ENCODE measurements around the gene FBXL16.

Gene FBXL16

GRCh38 chr16:679814-680624, 25.6 kb downstream of the FBXL16 start, which contains the start of gene STUB1:
STUB1 (plus strand) TSS chr16:680410; CDS start chr16:680526, 116 bp downstream.
- peak within 1 kb of the TSS; percentile 60 for H3K27ac ChIP-seq (ENCODE audit: low read depth, low read length)
- H3K36me3 ChIP-seq (ENCODE audit: control insufficient read depth, low read length), result peaks cover 33% of the 10 kb centered on the region

GRCh38 chr16:678858-679813, 26.5 kb downstream of the FBXL16 start:
- H3K36me3 ChIP-seq (ENCODE audit: control insufficient read depth, low read length), result peaks cover 34% of the 10 kb centered on the region
- H3K4me2 ChIP-seq (ENCODE audit: low read length), result peak overlapping the region; percentile 88
- H4K20me1 ChIP-seq (ENCODE audit: control insufficient read depth, insufficient read depth, low read depth, low read length), result peaks cover 21% of the 10 kb centered on the region
- no peaks in the 10 kb centered on the region; the same call in 1 of the 2 replicates for H3F3A ChIP-seq (ENCODE audit: control insufficient read depth, insufficient read depth)
- no peak for TF ChIP-seq EZH2phosphoT487 (IDR thresholded peaks at IDR 0.05; ENCODE audit: borderline replicate concordance, low read length)
- TF ChIP-seq, protein P1, sequence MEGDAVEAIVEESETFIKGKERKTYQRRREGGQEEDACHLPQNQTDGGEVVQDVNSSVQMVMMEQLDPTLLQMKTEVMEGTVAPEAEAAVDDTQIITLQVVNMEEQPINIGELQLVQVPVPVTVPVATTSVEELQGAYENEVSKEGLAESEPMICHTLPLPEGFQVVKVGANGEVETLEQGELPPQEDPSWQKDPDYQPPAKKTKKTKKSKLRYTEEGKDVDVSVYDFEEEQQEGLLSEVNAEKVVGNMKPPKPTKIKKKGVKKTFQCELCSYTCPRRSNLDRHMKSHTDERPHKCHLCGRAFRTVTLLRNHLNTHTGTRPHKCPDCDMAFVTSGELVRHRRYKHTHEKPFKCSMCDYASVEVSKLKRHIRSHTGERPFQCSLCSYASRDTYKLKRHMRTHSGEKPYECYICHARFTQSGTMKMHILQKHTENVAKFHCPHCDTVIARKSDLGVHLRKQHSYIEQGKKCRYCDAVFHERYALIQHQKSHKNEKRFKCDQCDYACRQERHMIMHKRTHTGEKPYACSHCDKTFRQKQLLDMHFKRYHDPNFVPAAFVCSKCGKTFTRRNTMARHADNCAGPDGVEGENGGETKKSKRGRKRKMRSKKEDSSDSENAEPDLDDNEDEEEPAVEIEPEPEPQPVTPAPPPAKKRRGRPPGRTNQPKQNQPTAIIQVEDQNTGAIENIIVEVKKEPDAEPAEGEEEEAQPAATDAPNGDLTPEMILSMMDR (IDR thresholded peaks at IDR 0.05; ENCODE audit: low read depth, low read length, poor library complexity, severe bottlenecking), result no peak
- H3K9me3 ChIP-seq (ENCODE audit: control insufficient read depth, insufficient read depth, low read length), result no peaks in the 10 kb centered on the region
- peak overlapping the region; percentile 44 for H3K27ac ChIP-seq (ENCODE audit: low read depth, low read length)
- H3K79me2 ChIP-seq (ENCODE audit: control insufficient read depth, low read length), result peaks cover 36% of the 10 kb centered on the region
- peaks cover 3% of the 10 kb centered on the region; the same call in 1 of the 2 replicates for H3K27me3 ChIP-seq (ENCODE audit: control insufficient read depth, low read length)
- H3K4me1 ChIP-seq (ENCODE audit: control insufficient read depth, low read length), result peaks cover 45% of the 10 kb centered on the region
- no peaks in the 10 kb centered on the region for H3K9me2 ChIP-seq (replicated peaks; ENCODE audit: control insufficient read depth, low read length)
- H3K4me3 ChIP-seq (ENCODE audit: low read length), result peak overlapping the region; percentile 74

More at GRCh38 chr16:679814-680624, 25.6 kb downstream of the FBXL16 start, which contains the start of gene STUB1:
- Histone ChIP-seq H3K9me3 (ENCODE audit: control insufficient read depth, insufficient read depth, low read length) (no peaks in the 10 kb centered on the region), H3K4me1 (ENCODE audit: control insufficient read depth, low read length) (peaks cover 47% of the 10 kb centered on the region), H3K4me2 (ENCODE audit: low read length) (peak within 1 kb of the TSS; percentile 97), H3K27me3 (ENCODE audit: control insufficient read depth, low read length) (peaks cover 3% of the 10 kb centered on the region; the same call in 1 of the 2 replicates), H4K20me1 (ENCODE audit: control insufficient read depth, insufficient read depth, low read depth, low read length) (peaks cover 19% of the 10 kb centered on the region), H3F3A (ENCODE audit: control insufficient read depth, insufficient read depth) (no peaks in the 10 kb centered on the region; the same call in 1 of the 2 replicates), H3K4me3 (ENCODE audit: low read length) (peak within 1 kb of the TSS; percentile 98), H3K79me2 (ENCODE audit: control insufficient read depth, low read length) (peaks cover 36% of the 10 kb centered on the region), H3K9me2 (replicated peaks; ENCODE audit: control insufficient read depth, low read length) (no peaks in the 10 kb centered on the region)
- TF ChIP-seq, protein P1 (IDR thresholded peaks at IDR 0.05; ENCODE audit: low read depth, low read length, poor library complexity, severe bottlenecking), result no peak
- no peak for TF ChIP-seq EZH2phosphoT487 (IDR thresholded peaks at IDR 0.05; ENCODE audit: borderline replicate concordance, low read length)

GRCh38 chr16:678209-678857, 27.3 kb downstream of the FBXL16 start:
- Histone ChIP-seq H3K27ac (ENCODE audit: low read depth, low read length) (no peak overlapping the region), H3K9me3 (ENCODE audit: control insufficient read depth, insufficient read depth, low read length) (no peaks in the 10 kb centered on the region), H3K36me3 (ENCODE audit: control insufficient read depth, low read length) (peaks cover 38% of the 10 kb centered on the region), H3K4me3 (ENCODE audit: low read length) (no peak overlapping the region), H3K79me2 (ENCODE audit: control insufficient read depth, low read length) (peaks cover 30% of the 10 kb centered on the region), H3K4me2 (ENCODE audit: low read length) (no peak overlapping the region), H3K9me2 (replicated peaks; ENCODE audit: control insufficient read depth, low read length) (no peaks in the 10 kb centered on the region), H3K4me1 (ENCODE audit: control insufficient read depth, low read length) (peaks cover 43% of the 10 kb centered on the region), H4K20me1 (ENCODE audit: control insufficient read depth, insufficient read depth, low read depth, low read length) (peaks cover 23% of the 10 kb centered on the region), H3F3A (ENCODE audit: control insufficient read depth, insufficient read depth) (no peaks in the 10 kb centered on the region; the same call in 1 of the 2 replicates), H3K27me3 (ENCODE audit: control insufficient read depth, low read length) (peaks cover 3% of the 10 kb centered on the region; the same call in 1 of the 2 replicates)
- no peak for TF ChIP-seq EZH2phosphoT487 (IDR thresholded peaks at IDR 0.05; ENCODE audit: borderline replicate concordance, low read length)
- TF ChIP-seq, protein P1 (IDR thresholded peaks at IDR 0.05; ENCODE audit: low read depth, low read length, poor library complexity, severe bottlenecking), result no peak
